HEK293 (cell line): ENCODE results near the gene ANKRD36C.
"Not testable (repeated sequence)": the region's sequence is repeated elsewhere in the genome, so short reads cannot be mapped to it uniquely, and the experiment has no call there.

Experiments used
- CTCF ChIA-PET: fragments of 350-600 bp; formaldehyde crosslinking; extraction: SDS; loops from one replicate; lab custom pipeline; 2021; ENCODE audit warnings: antibody characterized with exemption; lab: Yijun Ruan, JAX
- POLR2A ChIA-PET: fragments of 300-600 bp; formaldehyde crosslinking; extraction: SDS; loops from one replicate; lab custom pipeline; 2020; ENCODE audit warnings: antibody characterized with exemption, inconsistent platforms; lab: Yijun Ruan, JAX
- H3K27ac ChIP-seq: fragments of 200-500 bp; sonication (Bioruptor generic); 2 replicates; pipeline ENCODE4 v1.5.1; 2014; ENCODE audit warnings: low read depth, low read length, control low read depth, inconsistent platforms; ENCODE audit errors: extremely low read depth
- H3K36me3 ChIP-seq, 2 experiments: fragments of 200-500 bp in 1 of 2; sonication (Bioruptor generic) in 1 of 2; 1 replicate in 1 of 2; 2 replicates in 1 of 2; pipeline ENCODE4 v1.5.1; 2014 to 2017; ENCODE audit warnings: inconsistent platforms in 2 of 2, low read length in 2 of 2; ENCODE audit not compliant: control insufficient read depth in 2 of 2, insufficient read depth in 1 of 2
- H3K4me1 ChIP-seq: fragments of 200-500 bp; sonication (Bioruptor generic); 2 replicates; pipeline ENCODE4 v1.5.1; 2014; ENCODE audit warnings: mild to moderate bottlenecking, low read length, inconsistent platforms; ENCODE audit not compliant: control insufficient read depth, insufficient read depth
- H3K4me3 ChIP-seq: 2 replicates; pipeline ENCODE4 v1.5.1; 2011; ENCODE audit warnings: low read depth, mild to moderate bottlenecking, control low read depth, low read length, moderate library complexity
- H3K9me3 ChIP-seq: fragments of 200-500 bp; sonication (Bioruptor generic); 2 replicates; pipeline ENCODE4 v1.5.1; 2014; ENCODE audit warnings: low read depth, low read length, inconsistent platforms; ENCODE audit not compliant: control insufficient read depth, insufficient read depth

The ANKRD36C gene

GRCh38 chr2:95948039-95948438, 43.6 kb downstream of the ANKRD36C start:
- CTCF ChIA-PET, POLR2A ChIA-PET, H3K9me3 ChIP-seq, H3K4me3 ChIP-seq, H3K27ac ChIP-seq, H3K4me1 ChIP-seq: not testable (repeated sequence)
- peaks cover 8 to 16% of the 10 kb centered on the region in 2 experiments; a peak in 2 of 3 replicates for H3K36me3 ChIP-seq

- H3K27ac ChIP-seq, CTCF ChIA-PET, H3K9me3 ChIP-seq, H3K4me3 ChIP-seq, H3K36me3 ChIP-seq, POLR2A ChIA-PET, H3K4me1 ChIP-seq: not testable (repeated sequence)
Measured at GRCh38 chr2:95939947-95940346, 51.7 kb downstream of the ANKRD36C start.

- peaks cover 0 to 11% of the 10 kb centered on the region in 2 experiments; a peak in 1 of 3 replicates for H3K36me3 ChIP-seq
- POLR2A ChIA-PET, CTCF ChIA-PET, H3K9me3 ChIP-seq, H3K27ac ChIP-seq, H3K4me1 ChIP-seq, H3K4me3 ChIP-seq: not testable (repeated sequence)
Measured at GRCh38 chr2:95930740-95931139, 60.9 kb downstream of the ANKRD36C start.

- H3K4me3 ChIP-seq, H3K4me1 ChIP-seq, H3K27ac ChIP-seq, POLR2A ChIA-PET, H3K9me3 ChIP-seq, CTCF ChIA-PET: not testable (repeated sequence)
- H3K36me3 ChIP-seq: peaks cover 3 to 32% of the 10 kb centered on the region in 2 experiments; a peak in 2 of 3 replicates
Measured at GRCh38 chr2:95917007-95917406, 74.6 kb downstream of the ANKRD36C start.

- peaks cover 3 to 38% of the 10 kb centered on the region in 2 experiments; a peak in 2 of 3 replicates for H3K36me3 ChIP-seq
- POLR2A ChIA-PET, H3K9me3 ChIP-seq, H3K4me3 ChIP-seq, CTCF ChIA-PET, H3K4me1 ChIP-seq, H3K27ac ChIP-seq: not testable (repeated sequence)
Measured at GRCh38 chr2:95915131-95915530, 76.5 kb downstream of the ANKRD36C start.

- H3K27ac ChIP-seq, CTCF ChIA-PET, H3K4me1 ChIP-seq, H3K4me3 ChIP-seq, POLR2A ChIA-PET, H3K9me3 ChIP-seq: not testable (repeated sequence)
- peaks cover 0 to 27% of the 10 kb centered on the region in 2 experiments; a peak in 2 of 3 replicates for H3K36me3 ChIP-seq
Measured at GRCh38 chr2:95911431-95911830, 80.2 kb downstream of the ANKRD36C start.

- H3K4me3 ChIP-seq, H3K27ac ChIP-seq, CTCF ChIA-PET, H3K4me1 ChIP-seq, H3K9me3 ChIP-seq, POLR2A ChIA-PET: not testable (repeated sequence)
- peaks cover 0 to 23% of the 10 kb centered on the region in 2 experiments; a peak in 1 of 3 replicates for H3K36me3 ChIP-seq
Measured at GRCh38 chr2:95894443-95894842, 97.2 kb downstream of the ANKRD36C start.

GRCh38 chr2:95867929-95868328, 123.7 kb downstream of the ANKRD36C start:
- H3K4me1 ChIP-seq: not testable (repeated sequence)

GRCh38 chr2:95867047-95867677, 124.5 kb downstream of the ANKRD36C start:
- CTCF ChIA-PET, H3K9me3 ChIP-seq, H3K4me1 ChIP-seq, POLR2A ChIA-PET, H3K36me3 ChIP-seq, H3K27ac ChIP-seq, H3K4me3 ChIP-seq: not testable (repeated sequence)

More at GRCh38 chr2:95867929-95868328, 123.7 kb downstream of the ANKRD36C start:
- H3K36me3 ChIP-seq, H3K9me3 ChIP-seq, POLR2A ChIA-PET, H3K4me3 ChIP-seq, CTCF ChIA-PET, H3K27ac ChIP-seq: not testable (repeated sequence)

GRCh38 chr2:95862121-95862520, 129.5 kb downstream of the ANKRD36C start:
- CTCF ChIA-PET: not testable (repeated sequence)

More at GRCh38 chr2:95862121-95862520, 129.5 kb downstream of the ANKRD36C start:
- H3K9me3 ChIP-seq, H3K4me1 ChIP-seq, POLR2A ChIA-PET, H3K36me3 ChIP-seq, H3K4me3 ChIP-seq, H3K27ac ChIP-seq: not testable (repeated sequence)
